DOHH2 (cell line): Measurements from ENCODE around the gene TMEM39B.

ENCODE experiments used
- H3F3A ChIP-seq: fragments of 200-600 bp; sonication (generic), shearing (Covaris generic); 2 replicates; pipeline ENCODE4 v1.6.0; 2016; ENCODE audit warnings: antibody characterized with exemption, mild to moderate bottlenecking; ENCODE audit not compliant: control insufficient read depth, insufficient read depth
- H3K27ac ChIP-seq: fragments of 200-600 bp; sonication (generic); 2 replicates; pipeline ENCODE4 v1.5.1; 2014; ENCODE audit warnings: low read depth, mild to moderate bottlenecking, low read length, moderate library complexity
- H3K27me3 ChIP-seq: fragments of 200-600 bp; sonication (generic); 2 replicates; pipeline ENCODE4 v1.6.1; 2014; ENCODE audit warnings: mild to moderate bottlenecking, low read length, mixed read lengths; ENCODE audit not compliant: control insufficient read depth
- H3K36me3 ChIP-seq: fragments of 200-600 bp; sonication (generic); 2 replicates; pipeline ENCODE4 v1.6.1; 2014; ENCODE audit warnings: mild to moderate bottlenecking, low read length, moderate library complexity, mixed read lengths; ENCODE audit not compliant: control insufficient read depth
- H3K4me1 ChIP-seq: fragments of 200-600 bp; sonication (generic); 2 replicates; pipeline ENCODE4 v1.6.1; 2014; ENCODE audit warnings: mild to moderate bottlenecking, low read length, mixed read lengths; ENCODE audit not compliant: control insufficient read depth
- H3K4me2 ChIP-seq: fragments of 200-600 bp; sonication (generic); 2 replicates; pipeline ENCODE4 v1.6.0; 2014; ENCODE audit warnings: mild to moderate bottlenecking, low read length, moderate library complexity
- H3K4me3 ChIP-seq: fragments of 200-600 bp; sonication (generic); 2 replicates; pipeline ENCODE4 v1.5.1; 2014; ENCODE audit warnings: mild to moderate bottlenecking, low read length, mixed read lengths
- H3K79me2 ChIP-seq: fragments of 200-600 bp; sonication (generic); 2 replicates; pipeline ENCODE4 v1.6.1; 2014; ENCODE audit warnings: mild to moderate bottlenecking, low read length, mixed read lengths; ENCODE audit not compliant: control insufficient read depth
- H3K9me2 ChIP-seq: fragments of 200-600 bp; sonication (generic); replicated peaks from 2 replicates; pipeline ENCODE4 v1.6.1; 2014; ENCODE audit warnings: mild to moderate bottlenecking, low read length, mixed read lengths; ENCODE audit not compliant: control insufficient read depth
- H3K9me3 ChIP-seq: fragments of 200-600 bp; sonication (generic); 2 replicates; pipeline ENCODE4 v1.6.1; 2014; ENCODE audit warnings: antibody characterized with exemption, low read length, mixed read lengths; ENCODE audit not compliant: control insufficient read depth, insufficient read depth
- H4K20me1 ChIP-seq: fragments of 200-600 bp; sonication (generic); 2 replicates; pipeline ENCODE4 v1.6.0; 2014; ENCODE audit warnings: low read depth, mild to moderate bottlenecking, antibody characterized with exemption, low read length, moderate library complexity; ENCODE audit not compliant: control insufficient read depth, insufficient read depth
- CTCF ChIP-seq: fragments of 200-600 bp; sonication (generic); IDR thresholded peaks from one replicate; pipeline ENCODE4 v1.5.1; 2014; ENCODE audit warnings: antibody characterized with exemption, mild to moderate bottlenecking, low read depth, low read length; ENCODE audit not compliant: poor library complexity, severe bottlenecking
- EZH2phosphoT487 ChIP-seq: fragments of 200-600 bp; sonication (generic); IDR thresholded peaks from 2 replicates; pipeline ENCODE4 v1.6.1; 2017; ENCODE audit warnings: borderline replicate concordance, mild to moderate bottlenecking, antibody characterized with exemption, low read length, moderate library complexity, mixed read lengths

Gene TMEM39B

GRCh38 chr1:32048440-32048839 lies 24.3 kb upstream of the TMEM39B start:
- H3K79me2 ChIP-seq: no peaks in the 10 kb centered on the region

GRCh38 chr1:32051706-32052105 lies 21.0 kb upstream of the TMEM39B start:
- Histone ChIP-seq H3K9me3 (no peaks in the 10 kb centered on the region), H3K79me2 (no peaks in the 10 kb centered on the region), H3K9me2 (no peaks in the 10 kb centered on the region), H3K4me3 (no peak overlapping the region), H3K36me3 (peaks cover 65% of the 10 kb centered on the region), H3K27me3 (no peaks in the 10 kb centered on the region), H3K4me1 (no peaks in the 10 kb centered on the region), H3K4me2 (no peak overlapping the region), H4K20me1 (no peaks in the 10 kb centered on the region), H3K27ac (no peak overlapping the region), H3F3A (0 out of 2 replicates have a peak, but pooled peaks cover 3% of the 10 kb centered on the region)
- TF ChIP-seq CTCF (no peak), EZH2phosphoT487 (no peak)

More at GRCh38 chr1:32048440-32048839, 24.3 kb upstream of the TMEM39B start:
- H3K27ac ChIP-seq: no peak overlapping the region
- no peak overlapping the region for H3K4me2 ChIP-seq
- no peaks in the 10 kb centered on the region for H3K9me2 ChIP-seq
- no peak overlapping the region for H3K4me3 ChIP-seq
- no peaks in the 10 kb centered on the region for H3K27me3 ChIP-seq
- no peaks in the 10 kb centered on the region for H3K9me3 ChIP-seq
- H4K20me1 ChIP-seq: no peaks in the 10 kb centered on the region
- H3K4me1 ChIP-seq: no peaks in the 10 kb centered on the region
- TF ChIP-seq EZH2phosphoT487 (no peak), CTCF (no peak)
- H3F3A ChIP-seq: 0 out of 2 replicates have a peak, but pooled peaks cover 3% of the 10 kb centered on the region
- H3K36me3 ChIP-seq: peaks cover 35% of the 10 kb centered on the region

GRCh38 chr1:32052887-32053286 lies 19.9 kb upstream of the TMEM39B start:
- H4K20me1 ChIP-seq: no peaks in the 10 kb centered on the region
- no peak overlapping the region for H3K4me2 ChIP-seq
- H3K36me3 ChIP-seq: peaks cover 69% of the 10 kb centered on the region
- H3K27me3 ChIP-seq: no peaks in the 10 kb centered on the region
- H3K9me3 ChIP-seq: no peaks in the 10 kb centered on the region
- H3K9me2 ChIP-seq: no peaks in the 10 kb centered on the region
- no peaks in the 10 kb centered on the region for H3K4me1 ChIP-seq
- no peaks in the 10 kb centered on the region for H3K79me2 ChIP-seq
- H3F3A ChIP-seq: 0 out of 2 replicates have a peak, but pooled peaks cover 3% of the 10 kb centered on the region
- H3K27ac ChIP-seq: no peak overlapping the region
- H3K4me3 ChIP-seq: no peak overlapping the region
- TF ChIP-seq EZH2phosphoT487: no peak
- TF ChIP-seq CTCF: no peak
